Activated CD4-positive, alpha-beta T cell treated with anti-CD3 and anti-CD28 coated beads, Interleukin-10, Interleukin-2, amounts not matched to agents 100 ng/mL and 50 ng/mL, durations not matched to agents 16 hours and 8 hours (primary cell): ENCODE data around the gene HES6.

Experiments
- DNase-seq: peaks from one replicate; pipeline ENCODE4 v3.0.0-alpha.2; 2020

Gene HES6

DNA sequence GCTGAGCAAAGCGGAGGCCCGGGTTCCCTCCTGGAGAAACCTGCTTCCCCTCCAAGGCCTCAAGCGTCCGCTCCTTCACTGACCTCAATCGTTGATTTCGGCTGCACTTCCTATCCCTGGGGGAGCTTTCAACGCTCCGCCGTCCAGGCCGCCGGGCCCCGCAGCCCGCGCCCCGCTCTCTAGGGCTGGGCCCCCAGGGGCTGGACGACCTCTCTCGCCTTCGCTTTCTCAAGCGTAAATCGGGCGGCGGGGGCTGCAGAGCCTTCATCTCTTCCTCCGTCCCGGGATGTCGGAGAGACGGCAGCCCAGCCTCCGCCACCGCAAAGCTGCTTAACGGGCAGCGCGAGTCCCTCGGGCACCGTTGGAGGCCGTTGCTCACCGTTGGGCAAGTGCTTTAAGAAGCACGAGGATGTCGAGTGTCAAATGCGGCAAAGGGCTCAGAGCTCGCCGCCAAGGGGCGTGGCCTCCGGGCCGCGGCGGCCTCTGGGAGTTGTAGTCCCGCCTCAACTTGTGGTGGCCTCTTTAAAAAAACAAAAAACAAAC lies 8.5 kb downstream of the HES6 start:
- DNase-seq, result peak; percentile 74

DNA sequence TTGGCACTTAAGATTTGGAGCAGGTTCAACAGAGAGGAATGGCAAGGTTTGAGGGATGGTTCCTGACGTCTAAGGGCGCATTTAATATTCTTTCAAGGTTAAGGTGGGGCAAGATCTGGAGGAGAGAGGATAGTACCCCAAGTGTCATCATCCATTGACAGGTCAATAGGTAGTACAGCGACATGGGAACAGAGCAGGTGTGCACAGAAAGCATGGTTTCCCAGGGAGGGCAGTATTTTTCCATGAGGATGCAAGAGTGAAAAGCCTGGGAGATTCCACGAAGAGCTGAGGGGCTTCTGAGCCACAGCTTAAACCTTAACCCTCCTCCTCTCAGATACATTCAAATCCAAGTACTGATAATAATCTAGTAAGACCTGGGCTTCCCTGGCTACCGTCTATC lies 9.1 kb downstream of the HES6 start:
- no peak for DNase-seq

- DNase-seq, result no peak
Observed at GRCh38 chr2:238228700-238229099, 11.1 kb downstream of the HES6 start.

DNA sequence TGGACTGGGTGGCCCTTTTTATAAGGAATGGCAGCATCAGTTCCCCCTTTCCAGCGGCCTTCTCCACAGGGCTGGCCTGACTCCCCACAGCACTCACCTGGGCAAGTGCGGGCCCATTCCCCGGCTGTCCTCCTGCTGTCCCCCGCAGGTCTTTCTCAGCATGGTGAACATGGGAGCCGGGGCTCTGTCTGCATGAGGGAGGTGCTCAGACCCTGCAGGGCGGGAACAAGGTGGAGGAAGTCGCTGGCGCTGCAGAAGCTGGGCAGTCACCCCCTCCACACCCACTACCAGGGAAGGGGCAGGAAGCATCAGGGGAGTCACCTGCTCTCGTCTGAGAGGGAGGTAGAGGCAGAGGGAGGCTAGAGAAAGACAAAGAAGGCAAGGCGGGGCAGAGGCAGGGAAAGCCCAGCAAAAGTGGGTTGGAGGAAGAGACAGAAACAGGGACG lies 12.2 kb downstream of the HES6 start:
- DNase-seq, result no peak

- DNase-seq, result no peak
Observed at GRCh38 chr2:238226698-238227586, 12.9 kb downstream of the HES6 start.

GRCh38 chr2:238225911-238226697 lies 13.7 kb downstream of the HES6 start:
- DNase-seq, result no peak

DNA sequence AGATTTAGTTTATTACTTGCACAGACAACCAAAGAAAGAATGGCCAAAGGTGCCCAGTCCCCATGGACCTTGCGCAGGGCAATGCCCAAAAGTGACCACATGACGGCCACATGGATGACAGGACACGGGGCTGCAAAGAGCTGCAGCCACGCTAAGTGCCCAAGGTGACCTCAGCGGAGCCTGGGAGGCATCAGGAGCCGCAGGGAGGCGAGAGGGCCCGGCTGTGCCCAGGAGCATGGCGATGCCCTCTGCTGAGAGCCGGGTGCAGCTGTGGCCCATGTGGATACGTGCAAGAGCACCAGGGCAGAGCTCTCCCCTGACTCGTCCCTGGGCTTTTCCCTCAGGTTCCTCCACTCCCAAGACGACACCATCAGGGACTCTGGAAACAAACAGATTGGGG lies 14.7 kb downstream of the HES6 start:
- no peak for DNase-seq

- no peak for DNase-seq
Observed at GRCh38 chr2:238224356-238225035, 15.3 kb downstream of the HES6 start.

GRCh38 chr2:238220892-238221521 lies 18.8 kb downstream of the HES6 start:
- DNase-seq, result peak; percentile 36

DNA sequence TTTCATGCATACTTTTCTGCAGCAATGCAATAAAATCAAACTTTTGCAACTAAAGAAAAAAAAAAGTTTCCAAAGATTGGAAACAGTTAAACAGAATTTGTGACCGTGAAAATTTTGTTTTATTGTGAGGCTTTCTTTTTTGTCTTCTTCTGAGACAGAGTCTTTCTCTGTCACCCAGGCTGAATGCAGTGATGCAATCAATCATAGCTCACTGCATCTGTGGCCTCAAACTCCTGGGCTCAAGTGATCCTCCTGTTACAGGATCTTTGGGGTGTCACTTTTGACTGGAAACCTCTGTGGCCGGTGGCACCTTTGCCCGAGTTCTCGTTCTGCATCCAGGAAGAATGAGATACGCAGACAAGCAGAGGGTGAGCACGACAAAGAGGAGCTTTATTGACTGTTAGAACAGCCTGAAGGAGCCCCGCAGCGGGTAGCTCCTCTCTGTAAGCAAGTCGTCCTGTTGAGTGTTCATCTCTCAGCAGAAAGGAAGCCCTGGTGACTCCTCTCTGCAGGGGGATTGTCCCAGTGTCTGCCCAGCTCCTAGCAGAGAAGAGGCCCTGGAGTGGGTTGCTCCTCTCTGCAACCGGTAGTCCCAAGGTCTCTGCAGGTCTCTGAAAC lies 19.5 kb downstream of the HES6 start:
- DNase-seq, result no peak

DNA sequence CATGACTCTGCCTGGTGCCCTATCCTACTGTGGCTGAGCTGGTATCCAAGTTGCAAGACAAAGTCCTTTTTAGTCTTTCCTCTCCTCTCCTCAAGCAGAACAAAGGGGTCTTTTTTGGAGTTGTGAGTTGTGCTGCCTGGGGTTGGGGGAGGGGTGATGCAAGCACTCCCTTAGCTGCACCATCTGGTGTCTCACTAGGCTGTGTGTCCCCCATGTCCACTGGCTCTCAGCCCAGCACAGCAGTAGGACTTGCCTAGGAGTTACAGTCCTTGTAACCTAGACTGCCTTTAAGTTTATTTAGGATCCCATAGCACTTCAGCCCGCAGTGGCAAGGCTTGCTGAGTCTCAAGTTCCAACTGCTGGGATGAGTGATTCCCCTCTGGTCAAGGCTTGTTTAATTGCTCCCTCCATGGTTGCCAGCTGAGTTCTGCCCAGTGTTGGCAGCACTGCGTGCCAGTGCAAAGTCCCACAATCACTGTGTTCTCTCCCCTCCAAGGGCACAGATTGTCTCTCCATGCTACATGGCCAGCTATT lies 23.1 kb downstream of the HES6 start:
- no peak for DNase-seq

DNA sequence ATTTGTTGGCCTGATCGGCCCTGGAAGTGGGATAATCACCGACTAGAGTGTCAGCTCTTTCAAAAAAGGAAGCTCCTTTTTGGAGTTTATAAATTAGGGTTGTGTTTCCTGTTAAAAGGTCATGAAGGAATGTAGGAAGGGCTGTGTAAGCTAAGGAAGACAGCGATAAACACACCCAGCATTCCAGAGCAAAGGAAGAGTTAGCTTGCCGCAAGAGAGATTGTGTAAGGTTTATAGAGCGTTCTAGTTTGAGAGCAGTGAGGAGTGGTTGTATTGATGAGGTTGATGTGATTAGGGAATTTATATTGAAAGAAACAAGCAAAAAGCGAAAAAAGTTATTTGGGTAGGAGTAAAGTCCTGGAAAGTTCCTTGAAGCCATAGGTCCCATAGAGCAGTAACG lies 32.8 kb downstream of the HES6 start:
- DNase-seq, result no peak

- DNase-seq, result no peak
Observed at GRCh38 chr2:238203973-238204683, 35.7 kb downstream of the HES6 start.

- peak; percentile 94 for DNase-seq
Observed at GRCh38 chr2:238203094-238203972, 36.5 kb downstream of the HES6 start, which contains the start of gene ILKAP. Gene ILKAP (minus strand): TSS chr2:238203695. CDS start chr2:238203553, 142 bp downstream.

- DNase-seq, result peak; percentile 20
Observed at GRCh38 chr2:238202326-238203093, 37.3 kb downstream of the HES6 start.

DNA sequence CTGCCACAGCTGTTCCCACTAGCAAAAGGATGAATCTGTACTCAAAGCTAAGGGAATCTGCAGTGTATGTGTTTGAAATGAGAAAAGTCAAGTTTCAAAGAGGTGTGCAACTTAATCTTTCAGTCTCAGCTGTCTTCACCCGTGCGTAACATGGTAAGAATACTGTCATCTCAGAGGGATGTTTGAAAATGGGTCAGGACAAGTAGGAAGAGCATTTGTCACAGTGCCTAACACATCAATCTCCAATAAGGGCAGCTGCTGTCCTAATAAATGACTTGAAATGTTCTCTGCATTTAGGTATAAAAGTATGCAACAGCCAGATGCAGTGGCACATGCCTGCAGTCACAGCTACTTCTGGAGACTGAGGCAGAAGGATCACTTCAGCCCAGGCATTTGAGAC lies 49.4 kb downstream of the HES6 start:
- no peak for DNase-seq
